Natural killer cell (primary cell): ENCODE results near the gene MPHOSPH9. TPM values are rescaled to one million over a fixed set of nuclear protein-coding genes. Genes with fewer than 3 reads are reported as not detected.
"Not testable (repeated sequence)": the region's sequence is repeated elsewhere in the genome, so short reads cannot be mapped to it uniquely, and the experiment has no call there.

ENCODE experiments used
- ATAC-seq, 3 donors: fragments of 150-1000 bp in 2 of 3; fragments of 200-7000 bp in 1 of 3; cut with Tn5 transposase; 1 replicate in 1 of 3; 2 replicates in 2 of 3; pipeline ENCODE4 v1.10.0; 2021; ENCODE audit warnings: mild to moderate bottlenecking in 2 of 3, moderate library complexity in 2 of 3
- DNase-seq, 2 donors: peaks; one replicate each; pipeline versions ENCODE4 v3.0.0 to v3.0.0-alpha.2; 2013 to 2021; ENCODE audit warnings: mixed read lengths in 1 of 2
- H3K27ac ChIP-seq: one replicate; pipeline ENCODE4 v1.5.1; 2013; ENCODE audit warnings: mild to moderate bottlenecking, low read length
- H3K27me3 ChIP-seq: one replicate; pipeline ENCODE4 v1.6.1; 2013; ENCODE audit warnings: low read length; ENCODE audit not compliant: control insufficient read depth, insufficient read depth
- H3K36me3 ChIP-seq: one replicate; pipeline ENCODE4 v1.6.1; 2013; ENCODE audit warnings: low read length; ENCODE audit not compliant: control insufficient read depth, insufficient read depth
- H3K4me1 ChIP-seq: one replicate; pipeline ENCODE4 v1.6.1; 2013; ENCODE audit warnings: low read length; ENCODE audit not compliant: control insufficient read depth, insufficient read depth
- H3K4me3 ChIP-seq: one replicate; pipeline ENCODE4 v1.5.1; 2013; ENCODE audit warnings: low read length
- H3K9me3 ChIP-seq: one replicate; pipeline ENCODE4 v1.6.1; 2013; ENCODE audit warnings: low read length; ENCODE audit not compliant: control insufficient read depth, insufficient read depth
- H3K27ac Mint-ChIP-seq, 2 donors: one replicate each; pipeline ENCODE4 v1.8.0; 2022; ENCODE audit warnings: mild to moderate bottlenecking in 2 of 2, mixed read lengths in 2 of 2, moderate library complexity in 1 of 2
- H3K27me3 Mint-ChIP-seq, 2 donors: one replicate each; pipeline ENCODE4 v1.8.0; 2022; ENCODE audit warnings: low read depth in 2 of 2, mixed read lengths in 2 of 2
- H3K36me3 Mint-ChIP-seq: one replicate; pipeline ENCODE4 v1.8.0; 2022; ENCODE audit warnings: mixed read lengths
- H3K4me1 Mint-ChIP-seq, 2 donors: one replicate each; pipeline ENCODE4 v1.8.0; 2022; ENCODE audit warnings: mixed read lengths in 2 of 2
- H3K4me3 Mint-ChIP-seq: one replicate; pipeline ENCODE4 v1.8.0; 2022; ENCODE audit warnings: mild to moderate bottlenecking, moderate library complexity, mixed read lengths
- H3K9me3 Mint-ChIP-seq, 2 donors: one replicate each; pipeline ENCODE4 v1.8.0; 2022; ENCODE audit warnings: mixed read lengths in 2 of 2
- WGBS: methylation state at CpG from one replicate; pipeline ENCODE4 v1.1.7; 2013; ENCODE audit warnings: missing lambda C conversion rate; ENCODE audit not compliant: insufficient coverage; 5-methylcytosine and 5-hydroxymethylcytosine counted together
- intact Hi-C: fragments of 100-400 bp; cut with micrococcal nuclease; formaldehyde crosslinking; loops from one replicate; pipeline ENCODE4 v1.14.2; 2022
- total RNA-seq, 4 donors: library from RNA; stranded (reverse); fragments of 120-200 nt in 1 of 4; gene quantifications; one replicate each; pipeline versions ENCODE4 v1.2.3 to v1.2.4, GENCODE V29; 2013 to 2022
- TF ChIP-seq, protein P1 (sequence below): fragments of 200-600 bp; IDR thresholded peaks from one replicate; pipeline ENCODE4 v1.8.0; 2022; ENCODE audit warnings: antibody characterized with exemption

Gene MPHOSPH9
- total RNA-seq, 3 donors from 2014 or later (not counting 1 experiment from before 2014, with no cell fraction given) = 97.6 to 114 (median 109) TPM

- peak overlapping the region; percentile 60 for H3K4me3 Mint-ChIP-seq
- H3K36me3 ChIP-seq = peaks cover 17% of the 10 kb centered on the region
- TF ChIP-seq, protein P1, sequence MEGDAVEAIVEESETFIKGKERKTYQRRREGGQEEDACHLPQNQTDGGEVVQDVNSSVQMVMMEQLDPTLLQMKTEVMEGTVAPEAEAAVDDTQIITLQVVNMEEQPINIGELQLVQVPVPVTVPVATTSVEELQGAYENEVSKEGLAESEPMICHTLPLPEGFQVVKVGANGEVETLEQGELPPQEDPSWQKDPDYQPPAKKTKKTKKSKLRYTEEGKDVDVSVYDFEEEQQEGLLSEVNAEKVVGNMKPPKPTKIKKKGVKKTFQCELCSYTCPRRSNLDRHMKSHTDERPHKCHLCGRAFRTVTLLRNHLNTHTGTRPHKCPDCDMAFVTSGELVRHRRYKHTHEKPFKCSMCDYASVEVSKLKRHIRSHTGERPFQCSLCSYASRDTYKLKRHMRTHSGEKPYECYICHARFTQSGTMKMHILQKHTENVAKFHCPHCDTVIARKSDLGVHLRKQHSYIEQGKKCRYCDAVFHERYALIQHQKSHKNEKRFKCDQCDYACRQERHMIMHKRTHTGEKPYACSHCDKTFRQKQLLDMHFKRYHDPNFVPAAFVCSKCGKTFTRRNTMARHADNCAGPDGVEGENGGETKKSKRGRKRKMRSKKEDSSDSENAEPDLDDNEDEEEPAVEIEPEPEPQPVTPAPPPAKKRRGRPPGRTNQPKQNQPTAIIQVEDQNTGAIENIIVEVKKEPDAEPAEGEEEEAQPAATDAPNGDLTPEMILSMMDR = no peak
- no peaks in the 10 kb centered on the region for H3K9me3 Mint-ChIP-seq
- peak overlapping the region; percentile 77 for H3K27ac ChIP-seq
- WGBS = 16% methylated on average over 11 of the region's 11 CpGs
- ATAC-seq (peak; percentile 91 to 97 (median 93)), DNase-seq (peak; percentile 46 to 87)
- peaks cover 16% of the 10 kb centered on the region for H3K4me1 ChIP-seq
- no peaks in the 10 kb centered on the region for H3K9me3 ChIP-seq
- H3K36me3 Mint-ChIP-seq = peaks cover 8% of the 10 kb centered on the region
- H3K4me3 ChIP-seq = peak overlapping the region; percentile 7
- peak overlapping the region; percentile 79 to 92 for H3K27ac Mint-ChIP-seq
- no peaks in the 10 kb centered on the region for H3K27me3 Mint-ChIP-seq
- intact Hi-C loops = loop anchor here (2.0 kb wide), 1 partner anchor 16 kb away; no protein-coding TSS in a partner anchor
- H3K4me1 Mint-ChIP-seq = peaks cover 17 to 20% of the 10 kb centered on the region in 2 donors
- H3K27me3 ChIP-seq = no peaks in the 10 kb centered on the region
These were observed 9.7 kb downstream of the MPHOSPH9 start for GRCh38 chr12:123223241-123223668.

DNA sequence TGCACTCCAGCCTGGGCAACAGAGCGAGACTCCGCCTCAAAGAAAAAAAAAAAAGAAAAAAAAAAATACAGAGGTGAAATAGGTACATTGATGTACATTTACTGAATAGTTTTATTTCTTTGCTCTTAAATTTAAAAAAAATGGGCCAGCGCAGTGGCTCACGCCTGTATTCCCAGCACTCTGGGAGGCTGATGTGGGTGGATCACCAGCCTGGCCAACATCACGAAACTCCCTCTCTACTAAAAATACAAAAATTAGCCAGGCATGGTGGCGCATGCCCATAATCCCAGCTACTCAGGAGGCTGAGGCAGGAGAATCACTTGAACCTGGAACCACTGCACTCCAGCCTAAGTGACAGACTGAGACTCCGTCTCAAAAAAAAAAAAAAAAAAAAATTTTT lies 25.1 kb downstream of the MPHOSPH9 start:
- H3K27ac Mint-ChIP-seq, H3K4me3 Mint-ChIP-seq, H3K4me3 ChIP-seq, H3K9me3 ChIP-seq, H3K4me1 Mint-ChIP-seq, H3K27ac ChIP-seq, intact Hi-C loops, DNase-seq, H3K4me1 ChIP-seq, H3K36me3 Mint-ChIP-seq, H3K27me3 ChIP-seq, H3K9me3 Mint-ChIP-seq, H3K27me3 Mint-ChIP-seq, ATAC-seq: not testable (repeated sequence)
- peaks cover 38% of the 10 kb centered on the region for H3K36me3 ChIP-seq
- 96% methylated on average over 6 of the region's 7 CpGs for WGBS

DNA sequence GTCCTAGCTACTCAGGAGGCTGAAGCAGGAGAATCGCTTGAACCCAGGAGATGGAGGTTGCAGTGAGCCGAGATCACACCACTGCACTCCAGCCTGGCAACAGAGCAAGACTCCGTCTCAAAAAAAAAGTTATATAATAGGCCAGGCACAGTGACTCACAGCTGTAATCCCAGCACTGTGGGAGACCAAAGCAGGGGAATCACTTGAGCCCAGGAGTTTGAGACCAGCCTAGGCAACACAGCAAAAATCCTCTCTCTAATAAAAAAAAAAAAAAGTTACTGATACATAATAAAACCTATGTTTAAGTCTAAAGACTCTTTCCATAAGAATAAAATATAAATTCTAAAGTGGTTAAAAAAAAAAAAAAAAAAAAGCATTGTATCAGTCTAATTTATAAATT lies 26.1 kb downstream of the MPHOSPH9 start:
- WGBS = 100% methylated on average over 3 of the region's 3 CpGs
- H3K27me3 Mint-ChIP-seq, H3K9me3 Mint-ChIP-seq, H3K27ac ChIP-seq, H3K4me1 Mint-ChIP-seq, H3K4me3 Mint-ChIP-seq, intact Hi-C loops, H3K4me3 ChIP-seq, ATAC-seq, H3K36me3 Mint-ChIP-seq, DNase-seq, H3K27ac Mint-ChIP-seq, H3K9me3 ChIP-seq, H3K4me1 ChIP-seq, H3K27me3 ChIP-seq: not testable (repeated sequence)
- H3K36me3 ChIP-seq = peaks cover 43% of the 10 kb centered on the region

GRCh38 chr12:123200414-123200813 lies 32.5 kb downstream of the MPHOSPH9 start:
- peaks cover 4 to 10% of the 10 kb centered on the region in 2 donors for H3K4me1 Mint-ChIP-seq
- H3K4me3 ChIP-seq = no peak overlapping the region
- no peaks in the 10 kb centered on the region for H3K9me3 ChIP-seq
- H3K36me3 Mint-ChIP-seq = peaks cover 14% of the 10 kb centered on the region
- no peak overlapping the region for H3K4me3 Mint-ChIP-seq
- no peaks in the 10 kb centered on the region for H3K27me3 Mint-ChIP-seq
- H3K27ac ChIP-seq = no peak overlapping the region
- H3K27ac Mint-ChIP-seq = peak overlapping the region; percentile 30 to 57
- 80% methylated on average over 5 of the region's 7 CpGs for WGBS
- TF ChIP-seq, protein P1 = no peak
- DNase-seq = peak in 1 of 2 donors; percentile 9
- no peaks in the 10 kb centered on the region for H3K9me3 Mint-ChIP-seq
- H3K27me3 ChIP-seq = no peaks in the 10 kb centered on the region
- intact Hi-C loops = no loop called here
- peaks cover 39% of the 10 kb centered on the region for H3K36me3 ChIP-seq
- no peaks in the 10 kb centered on the region for H3K4me1 ChIP-seq
- ATAC-seq = no peak
